ENCODE results near the gene GALNS. TPM values are rescaled to one million over a fixed set of nuclear protein-coding genes. Genes with fewer than 3 reads are reported as not detected.

Gene GALNS
- total and polyA plus RNA-seq, 2 donors (not counting 1 experiment from before 2014, with no cell fraction given) = 45.5 to 68.4 TPM

- no peak overlapping the region for H3K4me3 Mint-ChIP-seq
- H3K27ac Mint-ChIP-seq = no peak overlapping the region
- H3K27ac ChIP-seq (ENCODE audit: low read length in 2 of 2) = no peak overlapping the region
- no peak overlapping the region for H3K4me3 ChIP-seq (ENCODE audit: control extremely low read depth in 1 of 5, extremely low read depth in 1 of 5, insufficient read depth in 1 of 5, low read depth in 2 of 5, low read length in 4 of 5)
- intact Hi-C loops (cut with micrococcal nuclease) = no loop called here
- CTCF ChIA-PET = no interaction called here
- no peaks in the 10 kb centered on the region for H3K4me1 ChIP-seq (ENCODE audit: control insufficient read depth in 2 of 2, insufficient read depth in 2 of 2, low read length in 2 of 2)
- no peak overlapping the region for H3K9ac ChIP-seq (ENCODE audit: low read length)
- no peak overlapping the region for H2AFZ ChIP-seq (ENCODE audit: insufficient read depth, low read depth, low read length, poor library complexity, severe bottlenecking)
- ATAC-seq (ENCODE audit: low read depth) = no peak
- H3K36me3 ChIP-seq (replicated peaks in 1 of 2; ENCODE audit: control extremely low read depth in 1 of 2, control insufficient read depth in 1 of 2, extremely low read depth in 1 of 2, insufficient read depth in 2 of 2, low read length in 1 of 2) = peaks cover 0 to 10% of the 10 kb centered on the region in 2 experiments
- 92% methylated on average over 11 of the region's 11 CpGs for WGBS (ENCODE audit: insufficient coverage)
- POLR2A ChIA-PET = no interaction called here
- no peak for DNase-seq
- no peaks in the 10 kb centered on the region for H3K27me3 Mint-ChIP-seq
- peaks cover 2% of the 10 kb centered on the region for H3K4me1 Mint-ChIP-seq
- H3K9me3 ChIP-seq (ENCODE audit: control extremely low read depth in 1 of 3, control insufficient read depth in 2 of 3, insufficient read depth in 1 of 3, low read length in 2 of 3) = no peaks in the 10 kb centered on the region
- no peak overlapping the region for H3K4me2 ChIP-seq (replicated peaks; ENCODE audit: low read depth, low read length, poor library complexity, severe bottlenecking)
- no peaks in the 10 kb centered on the region for H3K79me2 ChIP-seq (ENCODE audit: control insufficient read depth, insufficient read depth, low read length)
- TF ChIP-seq CTCF (IDR thresholded peaks at IDR 0.05) (no peak), EZH2 (IDR thresholded peaks at IDR 0.05; ENCODE audit: borderline replicate concordance, insufficient read depth, low read depth, low read length, poor library complexity, severe bottlenecking) (no peak)
- no peaks in the 10 kb centered on the region for H4K20me1 ChIP-seq (ENCODE audit: control insufficient read depth, insufficient read depth, low read length, poor library complexity, severe bottlenecking)
- no peaks in the 10 kb centered on the region for H3K9me3 Mint-ChIP-seq (ENCODE audit: insufficient read depth)
- H3K27me3 ChIP-seq (replicated peaks in 1 of 4; ENCODE audit: control extremely low read depth in 1 of 4, control insufficient read depth in 3 of 4, insufficient read depth in 4 of 4, low read length in 3 of 4) = no peaks in the 10 kb centered on the region
Observed at GRCh38 chr16:88835383-88835782, 21.4 kb downstream of the GALNS start.

- ATAC-seq (ENCODE audit: low read depth) = no peak
- 97% methylated on average over 11 of the region's 13 CpGs for WGBS (ENCODE audit: insufficient coverage)
- peaks cover 0 to 3% of the 10 kb centered on the region in 2 experiments for H3K36me3 ChIP-seq (replicated peaks in 1 of 2; ENCODE audit: control extremely low read depth in 1 of 2, control insufficient read depth in 1 of 2, extremely low read depth in 1 of 2, insufficient read depth in 2 of 2, low read length in 1 of 2)
- H3K9ac ChIP-seq (ENCODE audit: low read length) = no peak overlapping the region
- H4K20me1 ChIP-seq (ENCODE audit: control insufficient read depth, insufficient read depth, low read length, poor library complexity, severe bottlenecking) = no peaks in the 10 kb centered on the region
- H3K27me3 ChIP-seq (replicated peaks in 1 of 4; ENCODE audit: control extremely low read depth in 1 of 4, control insufficient read depth in 3 of 4, insufficient read depth in 4 of 4, low read length in 3 of 4) = no peaks in the 10 kb centered on the region
- ChIA-PET CTCF (no interaction called here), POLR2A (no interaction called here)
- H3K9me3 ChIP-seq (ENCODE audit: control extremely low read depth in 1 of 3, control insufficient read depth in 2 of 3, insufficient read depth in 1 of 3, low read length in 2 of 3) = no peaks in the 10 kb centered on the region
- H3K4me1 Mint-ChIP-seq = peaks cover 2% of the 10 kb centered on the region
- H3K9me3 Mint-ChIP-seq (ENCODE audit: insufficient read depth) = no peaks in the 10 kb centered on the region
- no peak overlapping the region for H3K27ac ChIP-seq (ENCODE audit: low read length in 2 of 2)
- no peak overlapping the region for H2AFZ ChIP-seq (ENCODE audit: insufficient read depth, low read depth, low read length, poor library complexity, severe bottlenecking)
- no peak overlapping the region for H3K4me3 ChIP-seq (ENCODE audit: control extremely low read depth in 1 of 5, extremely low read depth in 1 of 5, insufficient read depth in 1 of 5, low read depth in 2 of 5, low read length in 4 of 5)
- no peaks in the 10 kb centered on the region for H3K4me1 ChIP-seq (ENCODE audit: control insufficient read depth in 2 of 2, insufficient read depth in 2 of 2, low read length in 2 of 2)
- intact Hi-C loops (cut with micrococcal nuclease) = no loop called here
- no peaks in the 10 kb centered on the region for H3K27me3 Mint-ChIP-seq
- no peaks in the 10 kb centered on the region for H3K79me2 ChIP-seq (ENCODE audit: control insufficient read depth, insufficient read depth, low read length)
- DNase-seq = no peak
- no peak overlapping the region for H3K4me2 ChIP-seq (replicated peaks; ENCODE audit: low read depth, low read length, poor library complexity, severe bottlenecking)
- no peak overlapping the region for H3K4me3 Mint-ChIP-seq
- no peak overlapping the region for H3K27ac Mint-ChIP-seq
- TF ChIP-seq CTCF (IDR thresholded peaks at IDR 0.05) = no peak
- TF ChIP-seq EZH2 (IDR thresholded peaks at IDR 0.05; ENCODE audit: borderline replicate concordance, insufficient read depth, low read depth, low read length, poor library complexity, severe bottlenecking) = no peak
Observed at GRCh38 chr16:88834670-88835069, 22.1 kb downstream of the GALNS start.

All from B cell (primary cell).